Measurements from ENCODE around the gene RGS3. TPM values are rescaled to one million over a fixed set of nuclear protein-coding genes. Genes with fewer than 3 reads are reported as not detected.

The RGS3 gene
- total RNA-seq, 4 donors from 2014 or later = 10.5 to 18.2 (median 12.8) TPM

GRCh38 chr9:113492343-113493202 lies 29.0 kb downstream of the RGS3 start:
- TF ChIP-seq CTCF (IDR thresholded peaks at IDR 0.05) = no peak
- TF ChIP-seq POLR2A (IDR thresholded peaks at IDR 0.05) = no peak
- WGBS, 2 donors = 41 to 48% methylated on average over 11 of the region's 11 CpGs

GRCh38 chr9:113493203-113493520 lies 29.6 kb downstream of the RGS3 start:
- no peak overlapping the region for H3K4me3 ChIP-seq (ENCODE audit: low read depth, poor library complexity, severe bottlenecking)
- intact Hi-C loops (cut with DNase I; ENCODE audit: low total_unique reads) = no loop called here
- DNase-seq (ENCODE audit: low spot score in 2 of 2) = no peak
- TF ChIP-seq POLR2A (IDR thresholded peaks at IDR 0.05) = no peak
- no peak for TF ChIP-seq CTCF (IDR thresholded peaks at IDR 0.05)

More at GRCh38 chr9:113492343-113493202, 29.0 kb downstream of the RGS3 start:
- intact Hi-C loops (cut with DNase I; ENCODE audit: low total_unique reads) = no loop called here
- no peak overlapping the region for H3K4me3 ChIP-seq (ENCODE audit: low read depth, poor library complexity, severe bottlenecking)
- no peak for DNase-seq (ENCODE audit: low spot score in 2 of 2)

GRCh38 chr9:113495526-113495925 lies 32.0 kb downstream of the RGS3 start:
- no peak for TF ChIP-seq POLR2A (IDR thresholded peaks at IDR 0.05)
- no peak for TF ChIP-seq CTCF (IDR thresholded peaks at IDR 0.05)
- no peak overlapping the region for H3K4me3 ChIP-seq (ENCODE audit: low read depth, poor library complexity, severe bottlenecking)
- 91 to 95% methylated on average over 3 of the region's 3 CpGs for WGBS, 2 donors
- DNase-seq (ENCODE audit: low spot score in 2 of 2) = no peak
- intact Hi-C loops (cut with DNase I; ENCODE audit: low total_unique reads) = no loop called here

- TF ChIP-seq CTCF (IDR thresholded peaks at IDR 0.05) = no peak
- TF ChIP-seq POLR2A (IDR thresholded peaks at IDR 0.05) = no peak
- no peak overlapping the region for H3K4me3 ChIP-seq (ENCODE audit: low read depth, poor library complexity, severe bottlenecking)
- no peak for DNase-seq (ENCODE audit: low spot score in 2 of 2)
- 95 to 96% methylated on average over 2 to 9 of the region's 9 CpGs for WGBS, 2 donors
- intact Hi-C loops (cut with DNase I; ENCODE audit: low total_unique reads) = no loop called here
Measured at GRCh38 chr9:113497051-113497450, 33.5 kb downstream of the RGS3 start.

- TF ChIP-seq POLR2A (IDR thresholded peaks at IDR 0.05) (no peak), CTCF (IDR thresholded peaks at IDR 0.05) (no peak)
- intact Hi-C loops (cut with DNase I; ENCODE audit: low total_unique reads) = no loop called here
- WGBS, 2 donors = 93% methylated on average over 10 of the region's 10 CpGs
- H3K4me3 ChIP-seq (ENCODE audit: low read depth, poor library complexity, severe bottlenecking) = no peak overlapping the region
- DNase-seq (ENCODE audit: low spot score in 2 of 2) = no peak
Measured at GRCh38 chr9:113499153-113499875, 35.8 kb downstream of the RGS3 start.
